Ureter (tissue), 1 donor: ENCODE measurements around the gene COPG2. TPM values are rescaled to one million over a fixed set of nuclear protein-coding genes. Genes with fewer than 3 reads are reported as not detected.
"Not testable (repeated sequence)": the region's sequence is repeated elsewhere in the genome, so short reads cannot be mapped to it uniquely, and the experiment has no call there.

ENCODE experiments used
- DNase-seq: peaks from one replicate; pipeline ENCODE4 v3.0.0-alpha.2; 2020; ENCODE audit warnings: low spot score
- total RNA-seq: library from RNA; stranded (reverse); gene quantifications from one replicate; pipeline ENCODE4 v1.2.4, GENCODE V29; 2023
- donor health status: DM: yes; HTN: yes; CAD: no.

Gene COPG2, protein sequence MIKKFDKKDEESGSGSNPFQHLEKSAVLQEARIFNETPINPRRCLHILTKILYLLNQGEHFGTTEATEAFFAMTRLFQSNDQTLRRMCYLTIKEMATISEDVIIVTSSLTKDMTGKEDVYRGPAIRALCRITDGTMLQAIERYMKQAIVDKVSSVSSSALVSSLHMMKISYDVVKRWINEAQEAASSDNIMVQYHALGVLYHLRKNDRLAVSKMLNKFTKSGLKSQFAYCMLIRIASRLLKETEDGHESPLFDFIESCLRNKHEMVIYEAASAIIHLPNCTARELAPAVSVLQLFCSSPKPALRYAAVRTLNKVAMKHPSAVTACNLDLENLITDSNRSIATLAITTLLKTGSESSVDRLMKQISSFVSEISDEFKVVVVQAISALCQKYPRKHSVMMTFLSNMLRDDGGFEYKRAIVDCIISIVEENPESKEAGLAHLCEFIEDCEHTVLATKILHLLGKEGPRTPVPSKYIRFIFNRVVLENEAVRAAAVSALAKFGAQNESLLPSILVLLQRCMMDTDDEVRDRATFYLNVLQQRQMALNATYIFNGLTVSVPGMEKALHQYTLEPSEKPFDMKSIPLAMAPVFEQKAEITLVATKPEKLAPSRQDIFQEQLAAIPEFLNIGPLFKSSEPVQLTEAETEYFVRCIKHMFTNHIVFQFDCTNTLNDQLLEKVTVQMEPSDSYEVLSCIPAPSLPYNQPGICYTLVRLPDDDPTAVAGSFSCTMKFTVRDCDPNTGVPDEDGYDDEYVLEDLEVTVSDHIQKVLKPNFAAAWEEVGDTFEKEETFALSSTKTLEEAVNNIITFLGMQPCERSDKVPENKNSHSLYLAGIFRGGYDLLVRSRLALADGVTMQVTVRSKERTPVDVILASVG
- total RNA-seq: 46.1 TPM

- peak; percentile 80 for DNase-seq
Measured at GRCh38 chr7:130668258-130669084, at the start of gene COPG2. TSS of gene COPG2 (minus strand) at chr7:130668748. CDS start at chr7:130668668, 80 bp downstream.

- DNase-seq: no peak
Measured at GRCh38 chr7:130712416-130712815, 43.9 kb upstream of the COPG2 start.

DNA sequence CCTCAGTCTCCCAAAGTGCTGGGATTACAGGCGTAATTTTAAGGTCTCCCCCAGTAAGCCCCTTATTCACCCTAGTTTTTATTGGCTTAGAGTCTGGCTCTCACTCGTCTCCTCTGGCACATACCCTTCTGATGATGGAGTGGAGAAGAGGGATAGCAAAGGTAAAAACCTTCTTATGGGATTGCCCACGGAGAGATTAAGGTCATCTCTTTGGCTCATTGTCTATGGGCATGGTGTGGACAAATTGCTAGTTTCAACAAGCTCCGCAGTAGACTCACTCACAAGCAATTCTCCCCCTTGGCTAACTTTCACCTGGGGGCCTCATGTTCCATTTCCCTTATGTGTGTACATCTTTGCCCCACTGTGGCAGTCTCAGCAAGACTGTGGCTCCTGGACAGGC is 40.2 kb upstream of the COPG2 start:
- DNase-seq: no peak

- no peak for DNase-seq
Measured at GRCh38 chr7:130708001-130708400, 39.5 kb upstream of the COPG2 start.

- DNase-seq: no peak
Measured at GRCh38 chr7:130703851-130704250, 35.3 kb upstream of the COPG2 start.

- no peak for DNase-seq
Measured at GRCh38 chr7:130701650-130702049, 33.1 kb upstream of the COPG2 start.

DNA sequence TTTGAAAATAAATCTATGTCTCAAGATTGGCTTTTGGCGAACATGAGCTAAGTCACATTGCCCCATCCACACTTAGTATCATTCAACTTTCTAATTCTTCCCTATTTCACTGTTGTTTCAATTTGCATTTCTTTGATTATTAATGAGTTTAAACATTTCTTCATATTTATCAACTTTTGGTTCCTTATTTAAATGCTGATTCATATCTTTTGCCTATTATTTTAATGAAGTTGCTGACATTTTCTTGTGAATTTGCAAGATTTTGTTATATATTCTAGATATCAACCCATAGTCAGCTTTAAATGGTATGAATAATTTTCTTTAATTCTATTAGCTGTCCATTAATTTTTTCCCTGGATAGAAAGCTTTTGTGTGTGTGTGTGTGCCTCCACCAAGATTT is 32.2 kb upstream of the COPG2 start:
- DNase-seq: no peak

DNA sequence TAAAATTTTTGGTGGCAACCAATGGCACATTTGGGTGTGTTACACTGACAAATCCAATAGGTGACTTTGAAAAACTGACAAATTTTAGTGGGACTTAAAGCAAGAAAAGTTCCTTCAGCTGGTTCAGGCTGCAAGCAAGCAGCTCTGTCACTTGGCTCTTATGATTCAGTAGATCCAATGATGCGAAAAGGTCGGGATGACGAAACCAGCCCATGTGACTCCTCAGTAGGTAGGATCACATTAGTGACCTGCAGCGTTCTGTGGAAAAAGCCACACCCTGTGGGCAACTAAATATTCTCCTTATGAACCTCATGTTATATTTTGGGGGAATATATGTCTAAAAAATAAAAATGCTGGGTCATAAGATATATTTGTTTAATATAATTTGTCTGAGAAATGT is 31.1 kb upstream of the COPG2 start:
- no peak for DNase-seq

- DNase-seq: no peak
Measured at GRCh38 chr7:130697820-130698219, 29.3 kb upstream of the COPG2 start.

GRCh38 chr7:130695840-130696239 is 27.3 kb upstream of the COPG2 start:
- DNase-seq: no peak

GRCh38 chr7:130692396-130692795 is 23.8 kb upstream of the COPG2 start:
- not testable (repeated sequence) for DNase-seq

DNA sequence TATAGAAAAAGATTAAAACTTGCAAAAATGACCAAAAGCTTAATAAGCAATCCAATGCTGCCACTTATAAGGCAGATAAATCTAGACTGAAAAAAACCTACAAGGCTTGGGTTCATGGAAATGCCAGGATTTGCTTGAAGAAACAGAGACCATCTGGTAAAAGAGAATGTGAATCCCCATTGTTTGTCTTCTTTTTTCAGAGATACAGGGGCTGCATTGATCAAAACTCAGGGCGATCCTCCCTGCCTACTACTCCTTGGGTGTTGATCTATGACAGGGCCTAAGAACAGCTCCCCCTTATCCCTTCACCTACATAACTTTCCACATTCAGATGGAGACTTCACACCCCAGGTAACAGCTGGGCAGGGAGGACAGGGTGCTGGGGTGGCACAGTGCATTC is 21.1 kb upstream of the COPG2 start:
- DNase-seq: no peak

- no peak for DNase-seq
Measured at GRCh38 chr7:130683026-130683425, 14.5 kb upstream of the COPG2 start.

- no peak for DNase-seq
Measured at GRCh38 chr7:130674456-130674855, 5.9 kb upstream of the COPG2 start.

- DNase-seq: no peak
Measured at GRCh38 chr7:130673066-130673465, 4.5 kb upstream of the COPG2 start.

- DNase-seq: no peak
Measured at GRCh38 chr7:130672146-130672545, 3.6 kb upstream of the COPG2 start.

DNA sequence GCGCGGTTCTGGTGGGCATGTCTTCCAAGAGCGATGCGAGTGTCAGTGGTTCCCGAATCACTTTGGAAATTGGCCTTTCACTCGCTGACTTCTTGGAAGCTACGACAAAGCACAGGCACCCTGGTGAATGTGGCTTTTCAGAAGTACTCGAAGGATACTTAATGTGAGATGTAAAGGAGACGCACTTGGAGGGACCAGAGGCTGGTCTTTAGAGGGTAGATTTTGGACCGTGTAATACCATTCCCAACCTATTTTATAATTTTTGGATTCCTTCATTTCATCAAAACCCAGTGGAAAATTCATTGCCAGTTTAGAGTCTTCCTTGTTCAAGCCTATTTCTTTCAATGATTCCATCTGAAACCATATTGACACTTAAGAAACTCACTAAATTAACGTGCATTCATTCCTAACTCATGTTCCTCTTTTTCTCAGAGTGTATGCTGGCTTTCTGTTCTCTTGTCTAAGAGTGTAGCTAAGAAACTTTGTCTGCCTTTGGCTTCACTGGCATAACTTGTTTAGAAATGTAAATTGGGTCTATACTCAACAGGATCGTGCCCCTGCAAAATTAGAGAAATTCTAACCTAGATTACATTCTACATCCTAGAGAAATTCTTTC is 645 bp upstream of the COPG2 start:
- no peak for DNase-seq

- DNase-seq: peak; percentile 47
Measured at GRCh38 chr7:130667593-130668257, 823 bp downstream of the COPG2 start.

GRCh38 chr7:130662426-130662825 is 6.1 kb downstream of the COPG2 start:
- DNase-seq: no peak

DNA sequence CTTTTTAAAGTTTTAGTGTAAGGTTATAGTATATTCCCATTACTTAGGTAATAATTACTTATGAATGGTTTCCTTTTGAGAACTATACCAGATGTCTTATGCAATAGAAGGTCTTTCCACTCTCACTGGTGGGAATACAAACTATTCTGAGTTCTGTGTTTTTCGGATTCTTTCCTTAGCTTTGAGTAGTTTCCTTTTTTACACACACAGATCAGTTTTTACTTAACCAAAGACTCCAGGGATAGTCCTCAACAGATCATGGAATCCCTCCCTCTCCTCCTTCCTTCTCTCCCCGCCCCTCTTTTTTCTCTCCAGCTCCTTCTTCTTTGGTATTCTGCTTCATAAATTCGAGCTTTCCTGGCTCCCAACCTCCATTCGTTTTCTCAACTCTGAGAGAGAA is 13.3 kb downstream of the COPG2 start:
- no peak for DNase-seq

- no peak for DNase-seq
Measured at GRCh38 chr7:130654850-130655249, 13.7 kb downstream of the COPG2 start.
